Measurements from ENCODE around the gene TMEM191C.
"Not testable (repeated sequence)": the region's sequence is repeated elsewhere in the genome, so short reads cannot be mapped to it uniquely, and the experiment has no call there.

DNA sequence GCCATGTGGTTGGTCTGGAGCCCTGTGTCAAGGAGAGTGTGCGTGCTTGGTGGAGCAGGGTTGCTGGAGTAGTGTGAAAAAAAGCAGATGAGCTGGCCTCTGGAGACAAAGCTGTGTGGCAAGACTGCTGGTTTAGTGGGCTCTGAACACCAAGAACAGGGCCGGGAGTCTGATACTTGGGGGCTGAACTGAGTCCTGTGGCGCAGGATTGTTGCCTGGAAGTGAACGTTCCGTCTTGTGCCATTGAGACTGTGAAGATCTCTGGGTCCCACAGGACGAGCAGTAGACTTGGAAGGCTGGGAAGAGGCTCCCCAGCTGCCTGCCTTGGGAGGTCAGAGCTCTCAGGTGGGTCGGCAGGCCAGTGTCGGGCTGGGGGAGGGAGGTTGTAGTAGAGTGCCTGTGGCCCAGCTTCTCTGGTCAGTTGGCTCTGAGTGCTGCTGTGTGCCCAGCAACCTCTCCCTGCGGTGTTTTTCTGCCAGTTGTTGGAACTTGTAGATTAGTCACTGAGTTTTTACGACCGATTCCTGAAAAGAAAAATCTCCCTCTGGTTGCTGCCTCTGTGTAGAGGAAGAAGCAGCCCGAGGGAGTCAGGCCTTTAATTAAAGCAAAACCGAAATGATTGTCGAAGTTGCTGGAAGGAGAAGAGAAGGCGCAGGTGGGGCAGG lies 48.1 kb upstream of the TMEM191C start:
- not testable (repeated sequence) for TF ChIP-seq POLR2A (IDR thresholded peaks at IDR 0.05; ENCODE audit: insufficient read depth in 1 of 2, low read depth in 2 of 2, low read length in 2 of 2); EP300 (IDR thresholded peaks at IDR 0.05; ENCODE audit: low read depth in 2 of 2, low read length in 2 of 2); EP300 (CRISPR knock-in tag; IDR thresholded peaks at IDR 0.05; ENCODE audit: borderline replicate concordance)

Data from HepG2 (cell line).